MCF 10A (cell line): ENCODE data around the gene ZNF768. TPM values are rescaled to one million over a fixed set of nuclear protein-coding genes. Genes with fewer than 3 reads are reported as not detected.

Experiments used
- BruUV-seq: library from RNA; stranded (reverse); fragments of 400-500 nt; replicated peaks from 2 replicates; lab custom pipeline; 2021; lab: Mats Ljungman, UMichigan
- CTCF ChIA-PET: fragments of 300-600 bp; sonication (Branson Sonifier 250); formaldehyde crosslinking; extraction: SDS; loops from one replicate; lab custom pipeline; 2021; ENCODE audit warnings: antibody characterized with exemption, inconsistent platforms; lab: Yijun Ruan, JAX
- POLR2A ChIA-PET: fragments of 300-600, 350-650 bp; sonication (Branson Sonifier 250); formaldehyde crosslinking; extraction: SDS; loops from one replicate; lab custom pipeline; 2020; ENCODE audit warnings: antibody characterized with exemption, inconsistent platforms; lab: Yijun Ruan, JAX
- DNase-seq: peaks from one replicate; pipeline ENCODE4 v3.0.0-alpha.2; 2018; ENCODE audit not compliant: unreplicated experiment
- H3K27ac Mint-ChIP-seq: one replicate; pipeline ENCODE4 v1.8.0; 2022; ENCODE audit warnings: mild to moderate bottlenecking, low read depth, mixed read lengths; ENCODE audit not compliant: unreplicated experiment
- H3K27me3 Mint-ChIP-seq: one replicate; pipeline ENCODE4 v1.8.0; 2022; ENCODE audit warnings: mixed read lengths; ENCODE audit not compliant: insufficient read depth, unreplicated experiment
- H3K36me3 Mint-ChIP-seq: one replicate; pipeline ENCODE4 v1.8.0; 2022; ENCODE audit warnings: mild to moderate bottlenecking, moderate library complexity, mixed read lengths; ENCODE audit not compliant: insufficient read depth, unreplicated experiment
- H3K4me1 Mint-ChIP-seq: one replicate; pipeline ENCODE4 v1.8.0; 2022; ENCODE audit warnings: mixed read lengths; ENCODE audit not compliant: insufficient read depth, unreplicated experiment
- H3K4me3 Mint-ChIP-seq: one replicate; pipeline ENCODE4 v1.8.0; 2022; ENCODE audit warnings: mild to moderate bottlenecking, moderate library complexity, mixed read lengths; ENCODE audit not compliant: unreplicated experiment
- H3K9me3 Mint-ChIP-seq: one replicate; pipeline ENCODE4 v1.8.0; 2022; ENCODE audit warnings: mixed read lengths; ENCODE audit not compliant: unreplicated experiment
- CTCF ChIP-seq: fragments of 200-600 bp; IDR thresholded peaks from one replicate; pipeline ENCODE4 v1.8.0; 2022; ENCODE audit warnings: antibody characterized with exemption, mild to moderate bottlenecking; ENCODE audit not compliant: unreplicated experiment
- intact Hi-C: fragments of 100-400 bp; cut with micrococcal nuclease; formaldehyde crosslinking; loops from 2 replicates; pipeline ENCODE4 v1.14.1; 2022
- total RNA-seq: library from RNA; stranded (reverse); gene quantifications from 2 replicates; pipeline ENCODE4 v1.2.3, GENCODE V29; 2022

The ZNF768 gene
- total RNA-seq, 1 experiment from 2014 or later: 39.3 TPM

- no peak for TF ChIP-seq CTCF
- ChIA-PET POLR2A (interaction anchor here (0.6 to 3.5 kb wide), 14 partner anchors 24 to 164 kb away, joined by 3 to 104 read pairs (median 12); partner anchors contain the start of genes DCTPP1, FBRS, SEPHS2 and ZNF688), CTCF (interaction anchor here (0.7 to 3.4 kb wide), 6 partner anchors 10 to 367 kb away, joined by 3 to 28 read pairs (median 9); partner anchors contain the start of genes DCTPP1 and ZNF764)
- intact Hi-C loops: loop anchor here (2.0 kb wide), 2 partner anchors 51 to 65 kb away; partner anchors contain the start of gene ZNF785
- Mint-ChIP-seq H3K4me1 (peaks cover 6% of the 10 kb centered on the region), H3K36me3 (peaks cover 28% of the 10 kb centered on the region), H3K9me3 (no peaks in the 10 kb centered on the region), H3K27ac (peak overlapping the region; percentile 95), H3K27me3 (no peaks in the 10 kb centered on the region), H3K4me3 (peak overlapping the region; percentile 91)
- DNase-seq: no peak
- no TSS peak for BruUV-seq
Observed at GRCh38 chr16:30533748-30534367, 7.5 kb upstream of the ZNF768 start.

- CTCF ChIA-PET: interaction anchor here (0.7 to 3.4 kb wide), 2 partner anchors 11 to 25 kb away, joined by 3 to 28 read pairs; partner anchors contain the start of gene ZNF764
- H3K27me3 Mint-ChIP-seq: no peaks in the 10 kb centered on the region
- peak overlapping the region; percentile 95 for H3K27ac Mint-ChIP-seq
- no TSS peak for BruUV-seq
- intact Hi-C loops: no loop called here
- no peaks in the 10 kb centered on the region for H3K9me3 Mint-ChIP-seq
- no peak for TF ChIP-seq CTCF
- H3K36me3 Mint-ChIP-seq: peaks cover 28% of the 10 kb centered on the region
- peak overlapping the region; percentile 91 for H3K4me3 Mint-ChIP-seq
- no peak for DNase-seq
- POLR2A ChIA-PET: interaction anchor here (0.6 to 3.4 kb wide), 3 partner anchors 25 to 119 kb away, joined by 3 to 104 read pairs (median 3); partner anchors contain the start of gene ZNF764
- peaks cover 6% of the 10 kb centered on the region for H3K4me1 Mint-ChIP-seq
Observed at GRCh38 chr16:30533146-30533522, 6.8 kb upstream of the ZNF768 start.

GRCh38 chr16:30532285-30533145, 6.1 kb upstream of the ZNF768 start:
- CTCF ChIA-PET: no interaction called here
- intact Hi-C loops: no loop called here

More at GRCh38 chr16:30532285-30533145, 6.1 kb upstream of the ZNF768 start:
- Mint-ChIP-seq H3K27ac (peak overlapping the region; percentile 95), H3K36me3 (peaks cover 32% of the 10 kb centered on the region), H3K9me3 (no peaks in the 10 kb centered on the region), H3K4me3 (peak overlapping the region; percentile 91), H3K4me1 (peaks cover 12% of the 10 kb centered on the region), H3K27me3 (no peaks in the 10 kb centered on the region)
- TF ChIP-seq CTCF: no peak
- POLR2A ChIA-PET: interaction anchor here (0.7 kb wide), 1 partner anchor 95 kb away, joined by 3 read pairs; no protein-coding TSS in a partner anchor
- DNase-seq: no peak
- no TSS peak for BruUV-seq
